Gastroesophageal sphincter (tissue), 3 donors: ENCODE results near the gene TRAM2.

Source experiments
- EP300 ChIP-seq: sonication (generic); formaldehyde crosslinking; IDR thresholded peaks from one replicate; pipeline ENCODE4 v1.6.1; 2017; ENCODE audit warnings: antibody characterized with exemption, mild to moderate bottlenecking
- POLR2A ChIP-seq, 2 donors: fragments of 450-650 bp; IDR thresholded peaks; one replicate each; pipeline ENCODE4 v1.6.1; 2017; ENCODE audit warnings: antibody characterized with exemption in 2 of 2, mild to moderate bottlenecking in 2 of 2, moderate library complexity in 1 of 2
- POLR2AphosphoS5 ChIP-seq: sonication (generic); formaldehyde crosslinking; IDR thresholded peaks from one replicate; pipeline ENCODE4 v1.6.1; 2017; ENCODE audit warnings: antibody characterized with exemption
- TF ChIP-seq, protein P1 (sequence below), 4 experiments: fragments of 200-600 bp in 2 of 4; fragments of 450-650 bp in 2 of 4; sonication (generic) in 1 of 4; IDR thresholded peaks; one replicate each; pipeline ENCODE4 v1.5.1; 2017 to 2019; ENCODE audit warnings: antibody characterized with exemption in 4 of 4, mild to moderate bottlenecking in 2 of 4, moderate library complexity in 2 of 4

DNA sequence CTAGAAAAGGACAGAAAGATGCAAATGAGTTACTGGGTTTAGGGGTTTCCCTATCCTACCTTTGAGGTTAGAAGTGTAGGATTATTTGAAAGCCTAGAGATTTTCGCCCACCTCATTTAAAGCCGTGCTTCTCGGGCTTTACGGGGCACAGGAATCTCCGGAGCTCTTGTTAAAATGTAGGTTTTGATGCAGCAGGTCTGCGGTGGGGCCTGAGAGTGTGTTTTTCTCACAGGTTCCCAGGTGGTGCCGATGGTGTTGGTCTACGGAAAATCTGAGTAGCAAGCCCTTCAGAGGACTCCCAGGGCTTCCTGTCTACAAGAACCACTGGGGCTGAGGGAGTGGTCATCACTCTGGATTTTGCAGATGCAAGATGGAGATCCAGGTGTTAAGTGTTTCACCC lies 47.5 kb downstream of the TRAM2 start:
- TF ChIP-seq POLR2AphosphoS5: no peak
- TF ChIP-seq, protein P1, sequence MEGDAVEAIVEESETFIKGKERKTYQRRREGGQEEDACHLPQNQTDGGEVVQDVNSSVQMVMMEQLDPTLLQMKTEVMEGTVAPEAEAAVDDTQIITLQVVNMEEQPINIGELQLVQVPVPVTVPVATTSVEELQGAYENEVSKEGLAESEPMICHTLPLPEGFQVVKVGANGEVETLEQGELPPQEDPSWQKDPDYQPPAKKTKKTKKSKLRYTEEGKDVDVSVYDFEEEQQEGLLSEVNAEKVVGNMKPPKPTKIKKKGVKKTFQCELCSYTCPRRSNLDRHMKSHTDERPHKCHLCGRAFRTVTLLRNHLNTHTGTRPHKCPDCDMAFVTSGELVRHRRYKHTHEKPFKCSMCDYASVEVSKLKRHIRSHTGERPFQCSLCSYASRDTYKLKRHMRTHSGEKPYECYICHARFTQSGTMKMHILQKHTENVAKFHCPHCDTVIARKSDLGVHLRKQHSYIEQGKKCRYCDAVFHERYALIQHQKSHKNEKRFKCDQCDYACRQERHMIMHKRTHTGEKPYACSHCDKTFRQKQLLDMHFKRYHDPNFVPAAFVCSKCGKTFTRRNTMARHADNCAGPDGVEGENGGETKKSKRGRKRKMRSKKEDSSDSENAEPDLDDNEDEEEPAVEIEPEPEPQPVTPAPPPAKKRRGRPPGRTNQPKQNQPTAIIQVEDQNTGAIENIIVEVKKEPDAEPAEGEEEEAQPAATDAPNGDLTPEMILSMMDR (IDR thresholded peaks at IDR 0.05): no peak
- TF ChIP-seq POLR2A (IDR thresholded peaks at IDR 0.05): no peak
- TF ChIP-seq EP300: no peak
